Endothelial cell of umbilical vein (primary cell): ENCODE results near the gene ZMYM4.

Experiments
- CTCF ChIP-seq, 2 donors: IDR thresholded peaks; 1 replicate in 1 of 2; 2 replicates in 1 of 2; pipeline ENCODE4 v1.5.1; 2011; ENCODE audit warnings: low read length in 2 of 2, mild to moderate bottlenecking in 2 of 2, moderate library complexity in 2 of 2, control low read depth in 1 of 2, inconsistent platforms in 1 of 2, low read depth in 1 of 2; ENCODE audit not compliant: insufficient read depth in 1 of 2; ENCODE audit errors: extremely low read depth in 1 of 2
- EZH2 ChIP-seq: IDR thresholded peaks from 2 replicates; pipeline ENCODE4 v1.6.1; 2012; ENCODE audit warnings: borderline replicate concordance, low read depth, mild to moderate bottlenecking, moderate library complexity, low read length, inconsistent platforms; ENCODE audit not compliant: severe bottlenecking
- FOS ChIP-seq: IDR thresholded peaks from 2 replicates; pipeline ENCODE4 v1.6.1; 2011; ENCODE audit warnings: mild to moderate bottlenecking, low read length, moderate library complexity, borderline replicate concordance; ENCODE audit not compliant: insufficient read depth
- JUN ChIP-seq: IDR thresholded peaks from 2 replicates; pipeline ENCODE4 v1.6.1; 2011; ENCODE audit warnings: borderline replicate concordance, low read depth; ENCODE audit not compliant: insufficient read length, insufficient read depth
- MYC ChIP-seq: IDR thresholded peaks from one replicate; pipeline ENCODE4 v1.6.1; 2011; ENCODE audit warnings: mild to moderate bottlenecking, low read depth, low read length
- POLR2A ChIP-seq: IDR thresholded peaks from 2 replicates; pipeline ENCODE4 v1.6.1; 2012; ENCODE audit warnings: low read depth, mild to moderate bottlenecking, control low read depth, low read length
- POLR2AphosphoS5 ChIP-seq: IDR thresholded peaks from 2 replicates; pipeline ENCODE4 v1.6.1; 2012; ENCODE audit warnings: low read depth, mild to moderate bottlenecking, control low read depth, low read length, moderate library complexity; ENCODE audit not compliant: insufficient read depth

DNA sequence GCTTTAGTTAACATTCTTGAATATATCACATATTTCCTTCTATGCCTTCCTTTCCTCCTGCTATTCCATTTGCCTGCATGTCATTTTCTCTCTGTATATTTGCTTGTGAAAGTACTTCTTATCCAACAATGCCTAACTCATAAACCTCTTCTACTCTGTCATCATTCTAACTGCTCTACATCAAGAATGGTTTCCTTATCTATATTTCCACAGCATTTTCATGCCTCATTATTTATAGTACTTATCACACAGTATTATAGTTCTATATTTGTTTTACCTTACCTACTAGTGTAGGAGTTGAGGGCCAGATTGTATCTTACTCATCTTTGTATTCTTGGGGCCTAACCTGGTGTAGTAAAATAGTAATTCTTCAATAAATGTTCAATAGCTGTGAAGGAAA lies 91.5 kb downstream of the ZMYM4 start:
- TF ChIP-seq CTCF (IDR thresholded peaks at IDR 0.05; ENCODE audit: extremely low read depth in 1 of 2, insufficient read depth in 1 of 2, low read depth in 1 of 2, low read length in 2 of 2), result no peak
- TF ChIP-seq POLR2A, result no peak
- TF ChIP-seq POLR2AphosphoS5, result no peak
- no peak for TF ChIP-seq EZH2
- TF ChIP-seq MYC, result no peak
- no peak for TF ChIP-seq JUN
- TF ChIP-seq FOS, result no peak
